Prostate gland (tissue), 2 donors: ENCODE data around the gene NUPR1. TPM values are rescaled to one million over a fixed set of nuclear protein-coding genes. Genes with fewer than 3 reads are reported as not detected.

Experiments used
- DNase-seq: peaks from one replicate; pipeline ENCODE4 v3.0.0-alpha.2; 2019; ENCODE audit warnings: low spot score
- H3K27ac ChIP-seq, 2 donors: fragments of 200-600 bp; sonication (generic); 2 replicates each; pipeline ENCODE4 v1.5.1; 2017 to 2019
- H3K27me3 ChIP-seq: fragments of 200-600 bp; sonication (generic); replicated peaks from 2 replicates; pipeline ENCODE4 v1.5.1; 2019; ENCODE audit not compliant: insufficient read depth
- H3K36me3 ChIP-seq, 2 donors: fragments of 200-600 bp; sonication (generic); 1 replicate in 1 of 2; 2 replicates in 1 of 2; pipeline versions ENCODE4 v1.5.1 to v1.8.1; 2017 to 2019
- H3K4me1 ChIP-seq: fragments of 200-600 bp; sonication (generic); replicated peaks from 2 replicates; pipeline ENCODE4 v1.5.1; 2019
- H3K4me3 ChIP-seq, 2 donors: fragments of 200-600 bp; sonication (generic); 2 replicates each; pipeline ENCODE4 v1.5.1; 2017 to 2019
- H3K9me3 ChIP-seq: fragments of 200-600 bp; sonication (generic); 2 replicates; pipeline ENCODE4 v1.5.1; 2017
- POLR2A ChIP-seq: fragments of 450-650 bp; IDR thresholded peaks from one replicate; pipeline ENCODE4 v1.6.1; 2016; ENCODE audit warnings: antibody characterized with exemption, mild to moderate bottlenecking
- POLR2AphosphoS5 ChIP-seq: sonication (generic); formaldehyde crosslinking; IDR thresholded peaks from one replicate; pipeline ENCODE4 v1.6.1; 2017; ENCODE audit warnings: antibody characterized with exemption
- whole genome bisulfite sequencing: methylation state at CpG from one replicate; pipeline ENCODE4 v1.1.5; 2018; 5-methylcytosine and 5-hydroxymethylcytosine counted together
- intact Hi-C: fragments of 100-400 bp; cut with DNase I; formaldehyde crosslinking; loops from one replicate; pipeline ENCODE4 v1.14.2; 2022
- total RNA-seq, 2 donors: library from RNA; depleted of rRNA; stranded (reverse); fragments of >200 nt; gene quantifications; one replicate each; pipeline ENCODE4 v1.1.0, GENCODE V29; 2016
- TF ChIP-seq, protein P1 (sequence below), 4 experiments: fragments of 200-600 bp in 2 of 4; fragments of 450-650 bp in 2 of 4; sonication (generic) in 2 of 4; IDR thresholded peaks; 1 replicate in 3 of 4; 2 replicates in 1 of 4; pipeline ENCODE4 v1.5.1; 2016 to 2019; ENCODE audit warnings: antibody characterized with exemption in 4 of 4, mild to moderate bottlenecking in 2 of 4, moderate library complexity in 2 of 4

NUPR1 gene
- total RNA-seq, 2 donors from 2014 or later: 79.6 to 107 TPM

DNA sequence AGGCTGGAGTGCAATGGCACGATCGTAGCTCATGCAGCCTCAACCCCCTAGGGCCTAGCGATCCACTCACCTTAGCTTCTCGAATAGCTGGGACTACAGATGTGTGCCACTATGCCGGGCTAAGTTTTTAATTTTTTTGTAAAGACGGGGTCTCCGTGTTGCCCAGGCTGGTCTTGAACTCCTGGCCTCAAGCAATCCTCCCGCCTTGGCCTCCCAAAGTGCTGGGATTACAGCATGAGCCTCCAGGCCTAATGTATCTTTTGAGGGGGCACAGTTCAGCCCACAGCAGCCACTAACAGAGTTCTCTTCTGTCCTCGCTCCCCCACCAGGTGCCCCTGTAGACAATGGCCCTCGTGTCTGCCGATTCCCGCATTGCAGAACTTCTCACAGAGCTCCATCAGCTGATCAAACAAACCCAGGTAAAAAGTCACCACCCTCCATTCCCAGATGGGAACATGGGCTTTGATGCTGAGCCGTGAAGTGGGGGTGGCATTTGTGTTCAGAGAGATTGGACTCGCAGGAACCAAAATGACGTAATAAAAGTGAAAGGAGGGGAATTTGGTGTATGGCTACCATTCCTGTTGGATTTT lies 42.0 kb upstream of the NUPR1 start:
- intact Hi-C loops: loop anchor here (10.0 kb wide), 1 partner anchor 276 kb away; no protein-coding TSS in a partner anchor
- Histone ChIP-seq H3K4me3 (no peak overlapping the region), H3K27ac (no peak overlapping the region), H3K4me1 (no peaks in the 10 kb centered on the region), H3K27me3 (no peaks in the 10 kb centered on the region), H3K36me3 (peaks cover 3 to 9% of the 10 kb centered on the region in 2 donors), H3K9me3 (no peaks in the 10 kb centered on the region)
- DNase-seq: no peak
- TF ChIP-seq, protein P1, sequence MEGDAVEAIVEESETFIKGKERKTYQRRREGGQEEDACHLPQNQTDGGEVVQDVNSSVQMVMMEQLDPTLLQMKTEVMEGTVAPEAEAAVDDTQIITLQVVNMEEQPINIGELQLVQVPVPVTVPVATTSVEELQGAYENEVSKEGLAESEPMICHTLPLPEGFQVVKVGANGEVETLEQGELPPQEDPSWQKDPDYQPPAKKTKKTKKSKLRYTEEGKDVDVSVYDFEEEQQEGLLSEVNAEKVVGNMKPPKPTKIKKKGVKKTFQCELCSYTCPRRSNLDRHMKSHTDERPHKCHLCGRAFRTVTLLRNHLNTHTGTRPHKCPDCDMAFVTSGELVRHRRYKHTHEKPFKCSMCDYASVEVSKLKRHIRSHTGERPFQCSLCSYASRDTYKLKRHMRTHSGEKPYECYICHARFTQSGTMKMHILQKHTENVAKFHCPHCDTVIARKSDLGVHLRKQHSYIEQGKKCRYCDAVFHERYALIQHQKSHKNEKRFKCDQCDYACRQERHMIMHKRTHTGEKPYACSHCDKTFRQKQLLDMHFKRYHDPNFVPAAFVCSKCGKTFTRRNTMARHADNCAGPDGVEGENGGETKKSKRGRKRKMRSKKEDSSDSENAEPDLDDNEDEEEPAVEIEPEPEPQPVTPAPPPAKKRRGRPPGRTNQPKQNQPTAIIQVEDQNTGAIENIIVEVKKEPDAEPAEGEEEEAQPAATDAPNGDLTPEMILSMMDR (IDR thresholded peaks at IDR 0.05): no peak
- TF ChIP-seq POLR2AphosphoS5 (no peak), POLR2A (no peak)
- 89% methylated on average over 15 of the region's 15 CpGs for WGBS

DNA sequence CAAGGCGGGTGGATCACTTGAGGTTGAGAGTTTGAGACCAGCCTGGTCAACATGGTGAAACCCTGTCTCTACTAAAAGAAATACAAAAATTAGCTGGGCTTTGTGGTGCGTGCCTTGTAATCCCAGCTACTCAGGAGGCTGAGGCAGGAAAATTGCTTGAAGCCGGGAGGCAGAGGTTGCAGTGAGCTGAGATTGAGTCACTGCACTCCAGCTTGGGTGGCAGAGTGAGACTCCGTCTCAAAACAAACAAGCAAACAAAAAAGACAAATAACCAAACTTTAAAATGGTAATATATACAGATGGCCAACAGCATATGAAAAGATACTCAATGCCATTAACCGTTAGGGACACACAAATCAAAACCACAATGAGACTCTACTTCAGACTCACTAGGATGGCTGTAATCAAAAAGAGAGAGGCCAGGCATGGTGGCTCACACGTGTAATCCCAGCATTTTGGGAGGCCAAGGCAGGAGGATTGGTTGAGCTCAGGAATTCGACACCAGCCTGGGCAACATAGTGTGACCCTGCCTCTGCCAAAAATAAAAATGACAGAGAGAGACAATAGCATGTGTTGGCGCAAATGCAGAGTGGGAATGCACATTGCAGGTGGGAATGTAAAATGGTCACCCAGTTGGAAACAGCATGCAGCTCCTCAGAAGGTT lies 36.8 kb upstream of the NUPR1 start:
- WGBS: 88% methylated on average over 8 of the region's 8 CpGs
- Histone ChIP-seq H3K27ac (no peak overlapping the region), H3K4me3 (no peak overlapping the region), H3K9me3 (no peaks in the 10 kb centered on the region), H3K36me3 (no peaks in the 10 kb centered on the region), H3K27me3 (no peaks in the 10 kb centered on the region), H3K4me1 (no peaks in the 10 kb centered on the region)
- TF ChIP-seq POLR2A (no peak), POLR2AphosphoS5 (no peak)
- TF ChIP-seq, protein P1 (IDR thresholded peaks at IDR 0.05): no peak
- DNase-seq: no peak
- intact Hi-C loops: no loop called here

DNA sequence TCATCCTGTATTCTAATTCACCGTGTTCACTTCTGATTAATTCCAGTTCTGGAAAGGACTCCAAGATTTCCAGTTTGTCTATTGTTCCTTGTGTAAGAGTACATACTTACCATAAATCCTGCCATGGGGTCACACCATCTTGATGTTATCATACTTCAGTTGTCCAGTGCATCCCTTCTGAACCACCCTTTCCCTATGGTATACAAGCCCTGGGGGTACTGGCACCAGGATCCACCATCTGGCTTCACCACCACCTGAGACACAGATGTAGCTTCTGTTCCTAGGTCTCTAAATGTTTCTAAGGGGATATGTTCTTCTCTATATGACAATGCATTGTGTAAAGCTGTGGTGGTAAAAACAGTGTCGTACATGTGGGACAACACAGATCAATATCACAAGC lies 36.2 kb upstream of the NUPR1 start:
- no peaks in the 10 kb centered on the region for H3K27me3 ChIP-seq
- DNase-seq: no peak
- no peak overlapping the region for H3K27ac ChIP-seq
- intact Hi-C loops: no loop called here
- TF ChIP-seq POLR2A: no peak
- H3K4me3 ChIP-seq: no peak overlapping the region
- H3K4me1 ChIP-seq: no peaks in the 10 kb centered on the region
- 94% methylated on average over 2 of the region's 2 CpGs for WGBS
- H3K36me3 ChIP-seq: no peaks in the 10 kb centered on the region
- no peaks in the 10 kb centered on the region for H3K9me3 ChIP-seq

DNA sequence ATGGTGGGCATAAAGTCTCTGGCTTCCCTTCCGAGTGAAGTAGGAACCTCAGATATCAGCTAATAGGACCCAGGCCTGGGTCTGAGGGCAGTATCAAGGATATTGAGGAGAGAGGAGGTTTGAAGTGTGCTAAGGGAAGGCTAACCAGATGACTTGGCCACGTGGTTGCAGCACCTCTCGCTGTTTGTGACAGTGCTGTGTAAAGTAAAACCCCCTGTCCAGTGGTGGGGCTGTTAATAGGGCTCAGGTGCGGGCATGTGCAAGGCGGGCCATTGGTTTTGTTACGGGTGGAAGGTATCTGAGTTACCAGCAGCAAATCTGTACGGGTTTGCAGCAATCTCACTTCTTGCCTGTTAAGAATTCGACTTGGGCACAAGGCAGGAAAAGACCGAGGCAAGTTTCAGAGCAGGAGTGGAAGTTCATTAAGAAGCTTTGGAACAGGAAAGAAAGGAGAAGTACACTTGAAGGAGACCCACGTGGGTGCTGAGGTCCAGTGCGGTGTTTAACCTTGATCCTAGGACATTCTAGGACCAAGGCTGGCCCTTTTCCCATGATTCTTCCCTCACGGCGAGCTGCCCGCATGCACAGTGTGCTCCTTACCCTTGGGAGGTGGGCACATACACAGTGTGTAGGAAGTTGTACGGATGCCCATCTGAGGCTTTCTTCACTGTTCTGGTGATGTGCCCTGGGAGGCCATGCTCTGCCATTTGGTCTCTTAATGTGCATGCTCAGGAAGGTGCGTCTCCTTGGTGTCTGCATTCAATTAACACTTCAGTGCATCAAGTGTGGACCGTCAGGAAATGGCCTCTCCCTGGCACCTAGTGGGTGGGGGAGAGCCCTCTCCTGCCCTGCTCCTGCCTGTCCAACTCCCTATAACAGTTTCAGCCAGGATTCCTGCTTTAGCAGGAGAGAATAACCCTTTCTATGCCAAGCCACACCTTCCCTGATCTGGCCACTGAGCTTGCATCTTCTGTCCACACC lies 35.3 kb upstream of the NUPR1 start:
- Histone ChIP-seq H3K9me3 (no peaks in the 10 kb centered on the region), H3K27me3 (no peaks in the 10 kb centered on the region), H3K4me1 (no peaks in the 10 kb centered on the region), H3K27ac (no peak overlapping the region), H3K36me3 (no peaks in the 10 kb centered on the region), H3K4me3 (no peak overlapping the region)
- no peak for TF ChIP-seq POLR2AphosphoS5
- TF ChIP-seq, protein P1 (IDR thresholded peaks at IDR 0.05): no peak
- no peak for TF ChIP-seq POLR2A
- WGBS: 76% methylated on average over 17 of the region's 17 CpGs
- intact Hi-C loops: no loop called here
- no peak for DNase-seq
